ENCODE results near the gene DCTD.

DCTD gene

GRCh38 chr4:182880387-182881356 is 36.5 kb downstream of the DCTD start:
- no peak overlapping the region for H3K4me3 ChIP-seq (ENCODE audit: low read depth, low read length)
- DNase-seq (ENCODE audit: low read depth) = no peak

GRCh38 chr4:182879913-182880312 is 37.3 kb downstream of the DCTD start:
- TF ChIP-seq CTCF (IDR thresholded peaks at IDR 0.05; ENCODE audit: insufficient read depth, low read depth, low read length, missing control alignments) = no peak
- no peak for DNase-seq (ENCODE audit: low read depth)

More at GRCh38 chr4:182880387-182881356, 36.5 kb downstream of the DCTD start:
- TF ChIP-seq CTCF (IDR thresholded peaks at IDR 0.05; ENCODE audit: insufficient read depth, low read depth, low read length, missing control alignments) = no peak

GRCh38 chr4:182878633-182879495 is 38.3 kb downstream of the DCTD start:
- no peak overlapping the region for H3K4me3 ChIP-seq (ENCODE audit: low read depth, low read length)
- no peak for TF ChIP-seq CTCF (IDR thresholded peaks at IDR 0.05; ENCODE audit: insufficient read depth, low read depth, low read length, missing control alignments)
- DNase-seq (ENCODE audit: low read depth) = no peak

More at GRCh38 chr4:182879913-182880312, 37.3 kb downstream of the DCTD start:
- H3K4me3 ChIP-seq (ENCODE audit: low read depth, low read length) = no peak overlapping the region

- H3K4me3 ChIP-seq (ENCODE audit: low read depth, low read length) = no peak overlapping the region
- DNase-seq (ENCODE audit: low read depth) = no peak
- TF ChIP-seq CTCF (IDR thresholded peaks at IDR 0.05; ENCODE audit: insufficient read depth, low read depth, low read length, missing control alignments) = no peak
These were observed 39.8 kb downstream of the DCTD start for GRCh38 chr4:182877326-182877883.

- DNase-seq (ENCODE audit: low read depth) = no peak
- TF ChIP-seq CTCF (IDR thresholded peaks at IDR 0.05; ENCODE audit: insufficient read depth, low read depth, low read length, missing control alignments) = no peak
- H3K4me3 ChIP-seq (ENCODE audit: low read depth, low read length) = no peak overlapping the region
These were observed 40.8 kb downstream of the DCTD start for GRCh38 chr4:182876427-182876826.

GRCh38 chr4:182875453-182876405 is 41.5 kb downstream of the DCTD start:
- no peak overlapping the region for H3K4me3 ChIP-seq (ENCODE audit: low read depth, low read length)
- no peak for TF ChIP-seq CTCF (IDR thresholded peaks at IDR 0.05; ENCODE audit: insufficient read depth, low read depth, low read length, missing control alignments)
- no peak for DNase-seq (ENCODE audit: low read depth)

Measured in GM12865 (cell line).